ENCODE measurements around the gene TMX1.

Gene TMX1

DNA sequence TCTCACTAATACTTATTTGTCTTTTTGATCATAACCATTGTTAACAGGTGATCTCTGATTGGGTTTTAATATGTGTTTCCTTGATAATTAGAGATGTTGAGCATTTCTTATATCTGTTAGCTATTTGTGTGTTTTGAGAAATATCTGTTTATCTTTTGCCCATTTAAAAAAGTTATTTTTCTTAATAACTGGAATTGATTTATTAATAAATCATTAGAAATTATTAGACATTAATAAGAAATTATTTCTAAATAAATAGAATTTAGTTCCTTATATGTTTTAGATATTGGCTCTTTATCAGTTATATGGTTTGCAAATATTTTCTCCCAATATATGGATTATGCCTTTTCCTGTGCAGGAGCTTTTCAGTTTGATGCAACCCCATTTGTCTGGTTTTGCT, 18.7 kb downstream of the TMX1 start:
- Histone ChIP-seq H3K36me3 (ENCODE audit: control insufficient read depth, insufficient read depth, low read length) (no peaks in the 10 kb centered on the region; the same call in 1 of the 2 replicates), H3K4me3 (replicated peaks; ENCODE audit: low read depth, low read length) (no peak overlapping the region), H3K27me3 (replicated peaks; ENCODE audit: control insufficient read depth, insufficient read depth, low read length) (no peaks in the 10 kb centered on the region)
- TF ChIP-seq, protein P1, sequence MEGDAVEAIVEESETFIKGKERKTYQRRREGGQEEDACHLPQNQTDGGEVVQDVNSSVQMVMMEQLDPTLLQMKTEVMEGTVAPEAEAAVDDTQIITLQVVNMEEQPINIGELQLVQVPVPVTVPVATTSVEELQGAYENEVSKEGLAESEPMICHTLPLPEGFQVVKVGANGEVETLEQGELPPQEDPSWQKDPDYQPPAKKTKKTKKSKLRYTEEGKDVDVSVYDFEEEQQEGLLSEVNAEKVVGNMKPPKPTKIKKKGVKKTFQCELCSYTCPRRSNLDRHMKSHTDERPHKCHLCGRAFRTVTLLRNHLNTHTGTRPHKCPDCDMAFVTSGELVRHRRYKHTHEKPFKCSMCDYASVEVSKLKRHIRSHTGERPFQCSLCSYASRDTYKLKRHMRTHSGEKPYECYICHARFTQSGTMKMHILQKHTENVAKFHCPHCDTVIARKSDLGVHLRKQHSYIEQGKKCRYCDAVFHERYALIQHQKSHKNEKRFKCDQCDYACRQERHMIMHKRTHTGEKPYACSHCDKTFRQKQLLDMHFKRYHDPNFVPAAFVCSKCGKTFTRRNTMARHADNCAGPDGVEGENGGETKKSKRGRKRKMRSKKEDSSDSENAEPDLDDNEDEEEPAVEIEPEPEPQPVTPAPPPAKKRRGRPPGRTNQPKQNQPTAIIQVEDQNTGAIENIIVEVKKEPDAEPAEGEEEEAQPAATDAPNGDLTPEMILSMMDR (IDR thresholded peaks at IDR 0.05; ENCODE audit: insufficient read depth, low read length, poor library complexity, severe bottlenecking): no peak
- no peak for DNase-seq (ENCODE audit: extremely low read depth, insufficient read length)

GRCh38 chr14:51260225-51260624, 20.2 kb downstream of the TMX1 start:
- no peak overlapping the region for H3K4me3 ChIP-seq (replicated peaks; ENCODE audit: low read depth, low read length)
- no peak for DNase-seq (ENCODE audit: extremely low read depth, insufficient read length)
- H3K36me3 ChIP-seq (ENCODE audit: control insufficient read depth, insufficient read depth, low read length): no peaks in the 10 kb centered on the region; the same call in 1 of the 2 replicates
- TF ChIP-seq, protein P1 (IDR thresholded peaks at IDR 0.05; ENCODE audit: insufficient read depth, low read length, poor library complexity, severe bottlenecking): no peak
- H3K27me3 ChIP-seq (replicated peaks; ENCODE audit: control insufficient read depth, insufficient read depth, low read length): no peaks in the 10 kb centered on the region

GRCh38 chr14:51261151-51261550, 21.1 kb downstream of the TMX1 start:
- H3K27me3 ChIP-seq (replicated peaks; ENCODE audit: control insufficient read depth, insufficient read depth, low read length): no peaks in the 10 kb centered on the region
- H3K36me3 ChIP-seq (ENCODE audit: control insufficient read depth, insufficient read depth, low read length): no peaks in the 10 kb centered on the region; the same call in 1 of the 2 replicates
- TF ChIP-seq, protein P1 (IDR thresholded peaks at IDR 0.05; ENCODE audit: insufficient read depth, low read length, poor library complexity, severe bottlenecking): no peak
- H3K4me3 ChIP-seq (replicated peaks; ENCODE audit: low read depth, low read length): no peak overlapping the region
- no peak for DNase-seq (ENCODE audit: extremely low read depth, insufficient read length)

- Histone ChIP-seq H3K27me3 (replicated peaks; ENCODE audit: control insufficient read depth, insufficient read depth, low read length) (no peaks in the 10 kb centered on the region), H3K36me3 (ENCODE audit: control insufficient read depth, insufficient read depth, low read length) (no peaks in the 10 kb centered on the region; the same call in 1 of the 2 replicates), H3K4me3 (replicated peaks; ENCODE audit: low read depth, low read length) (no peak overlapping the region)
- TF ChIP-seq, protein P1 (IDR thresholded peaks at IDR 0.05; ENCODE audit: insufficient read depth, low read length, poor library complexity, severe bottlenecking): no peak
- no peak for DNase-seq (ENCODE audit: extremely low read depth, insufficient read length)
Measured at GRCh38 chr14:51262868-51263267, 22.8 kb downstream of the TMX1 start.

- H3K4me3 ChIP-seq (replicated peaks; ENCODE audit: low read depth, low read length): no peak overlapping the region
- no peaks in the 10 kb centered on the region for H3K36me3 ChIP-seq (ENCODE audit: control insufficient read depth, insufficient read depth, low read length)
- H3K27me3 ChIP-seq (replicated peaks; ENCODE audit: control insufficient read depth, insufficient read depth, low read length): no peaks in the 10 kb centered on the region
- DNase-seq (ENCODE audit: extremely low read depth, insufficient read length): no peak
- TF ChIP-seq, protein P1 (IDR thresholded peaks at IDR 0.05; ENCODE audit: insufficient read depth, low read length, poor library complexity, severe bottlenecking): no peak
Measured at GRCh38 chr14:51269634-51270033, 29.6 kb downstream of the TMX1 start.

- no peak for DNase-seq (ENCODE audit: extremely low read depth, insufficient read length)
- Histone ChIP-seq H3K27me3 (replicated peaks; ENCODE audit: control insufficient read depth, insufficient read depth, low read length) (no peaks in the 10 kb centered on the region), H3K4me3 (replicated peaks; ENCODE audit: low read depth, low read length) (no peak overlapping the region), H3K36me3 (ENCODE audit: control insufficient read depth, insufficient read depth, low read length) (no peaks in the 10 kb centered on the region)
- TF ChIP-seq, protein P1 (IDR thresholded peaks at IDR 0.05; ENCODE audit: insufficient read depth, low read length, poor library complexity, severe bottlenecking): no peak
Measured at GRCh38 chr14:51276605-51277004, 36.6 kb downstream of the TMX1 start.

All from GM06990 (cell line).